GM12892 (cell line): ENCODE measurements around the gene DCLRE1B.

ENCODE experiments used
- POLR2A ChIP-seq: IDR thresholded peaks from 2 replicates; pipeline ENCODE4 v1.6.1; 2011; ENCODE audit warnings: low read depth, low read length, control low read depth
- POLR2AphosphoS5 ChIP-seq: IDR thresholded peaks from 2 replicates; pipeline ENCODE4 v1.6.1; 2011; ENCODE audit warnings: low read depth, low read length, control low read depth
- TAF1 ChIP-seq: IDR thresholded peaks from 2 replicates; pipeline ENCODE4 v1.6.1; 2011; ENCODE audit warnings: low read depth, mild to moderate bottlenecking, control low read depth, low read length, borderline replicate concordance

- TF ChIP-seq POLR2A (no peak), TAF1 (no peak), POLR2AphosphoS5 (no peak)
Measured at GRCh38 chr1:113901191-113901590, 3.9 kb upstream of the DCLRE1B start.
